Body of pancreas (tissue), 4 donors: ENCODE measurements around the gene JUN. TPM values are rescaled to one million over a fixed set of nuclear protein-coding genes. Genes with fewer than 3 reads are reported as not detected.
A peak's percentile ranks its signal among the peaks of the same experiment; 100 is the strongest.

ENCODE experiments used
- ATAC-seq: fragments of 150-250 bp; one replicate; pipeline ENCODE4 v1.9.1; 2016
- DNase-seq, 4 donors: peaks; one replicate each; pipeline ENCODE4 v3.0.0-alpha.2; 2019
- H3K27ac ChIP-seq, 4 donors: fragments of 200-600 bp; sonication (generic); 1 replicate in 3 of 4; 2 replicates in 1 of 4; pipeline versions ENCODE4 v1.5.1 to v1.6.1; 2016 to 2019; ENCODE audit warnings: mild to moderate bottlenecking in 1 of 4, mixed read lengths in 1 of 4, moderate library complexity in 1 of 4
- H3K27me3 ChIP-seq, 2 donors: fragments of 200-600 bp; sonication (generic); one replicate each; pipeline ENCODE4 v1.6.0; 2016; ENCODE audit warnings: mild to moderate bottlenecking in 1 of 2
- H3K36me3 ChIP-seq, 2 donors: fragments of 200-600 bp; sonication (generic); replicated peaks in 1 of 2; 2 replicates each; pipeline ENCODE4 v1.5.1; 2016; ENCODE audit warnings: low read depth in 2 of 2; ENCODE audit not compliant: insufficient read depth in 1 of 2
- H3K4me1 ChIP-seq: fragments of 200-600 bp; sonication (generic); one replicate; pipeline ENCODE4 v1.6.0; 2016
- H3K4me3 ChIP-seq, 2 donors: fragments of 200-600 bp; sonication (generic); 1 replicate in 1 of 2; 2 replicates in 1 of 2; pipeline ENCODE4 v1.5.1; 2016 to 2019
- H3K9me3 ChIP-seq, 3 donors: fragments of 200-600 bp; sonication (generic); 1 replicate in 2 of 3; 2 replicates in 1 of 3; pipeline ENCODE4 v1.5.1; 2016
- CTCF ChIP-seq, 7 experiments: fragments of 450-650 bp in 4 of 7; fragments of 200-600 bp in 3 of 7; sonication (generic) in 3 of 7; IDR thresholded peaks; one replicate each; pipeline ENCODE4 v1.5.1; 2016 to 2019; ENCODE audit warnings: antibody characterized with exemption in 7 of 7
- POLR2A ChIP-seq, 3 donors: fragments of 450-650 bp; IDR thresholded peaks; one replicate each; pipeline ENCODE4 v1.6.1; 2016; ENCODE audit warnings: antibody characterized with exemption in 3 of 3, mild to moderate bottlenecking in 2 of 3
- WGBS, 2 donors: methylation state at CpG; one replicate each; pipeline ENCODE4 v1.1.5; 2017; 5-methylcytosine and 5-hydroxymethylcytosine counted together
- intact Hi-C: fragments of 100-400 bp; cut with DNase I; formaldehyde crosslinking; loops from one replicate; pipeline ENCODE4 v1.15.1; 2023
- total RNA-seq, 2 donors: library from RNA; depleted of rRNA; stranded (reverse); fragments of >200 nt; gene quantifications; one replicate each; pipeline ENCODE4 v1.1.0, GENCODE V29; 2016

JUN gene
- total RNA-seq, 2 donors from 2014 or later = 320 to 712 TPM

- ATAC-seq = no peak
- intact Hi-C loops = no loop called here
- no peak for DNase-seq
These were observed 32.9 kb upstream of the JUN start for GRCh38 chr1:58816747-58817221.

GRCh38 chr1:58816072-58816746 lies 32.4 kb upstream of the JUN start:
- peak; percentile 82 for ATAC-seq
- H3K36me3 ChIP-seq = no peaks in the 10 kb centered on the region
- peak overlapping the region; percentile 18 to 71 for H3K4me3 ChIP-seq
- intact Hi-C loops = no loop called here
- DNase-seq = peak; percentile 91 to 94 (median 92)
- H3K27me3 ChIP-seq = no peaks in the 10 kb centered on the region
- H3K9me3 ChIP-seq = no peaks in the 10 kb centered on the region
- peaks cover 55% of the 10 kb centered on the region for H3K4me1 ChIP-seq
- WGBS, 2 donors = 0 to 1% methylated on average over 33 to 49 of the region's 49 CpGs
- H3K27ac ChIP-seq = peak overlapping the region; percentile 80 to 96 (median 90)
- TF ChIP-seq CTCF (IDR thresholded peaks at IDR 0.05) = peak in 3 of 7 experiments; percentile 22 to 28 (median 22)
- TF ChIP-seq POLR2A (IDR thresholded peaks at IDR 0.05) = peak; percentile 66 to 86 (median 79)

More at GRCh38 chr1:58816747-58817221, 32.9 kb upstream of the JUN start:
- Histone ChIP-seq H3K4me1 (peaks cover 49% of the 10 kb centered on the region), H3K4me3 (no peak overlapping the region), H3K27me3 (no peaks in the 10 kb centered on the region), H3K27ac (peak overlapping the region; percentile 80 to 96 (median 90)), H3K9me3 (no peaks in the 10 kb centered on the region), H3K36me3 (no peaks in the 10 kb centered on the region)
- TF ChIP-seq POLR2A (IDR thresholded peaks at IDR 0.05) (no peak), CTCF (IDR thresholded peaks at IDR 0.05) (no peak)
- 6 to 8% methylated on average over 4 of the region's 4 CpGs for WGBS, 2 donors

GRCh38 chr1:58815686-58816071 lies 31.8 kb upstream of the JUN start:
- Histone ChIP-seq H3K27me3 (no peaks in the 10 kb centered on the region), H3K4me1 (peaks cover 55% of the 10 kb centered on the region), H3K36me3 (no peaks in the 10 kb centered on the region), H3K4me3 (peak overlapping the region; percentile 18 to 71), H3K9me3 (no peaks in the 10 kb centered on the region), H3K27ac (peak overlapping the region; percentile 80 to 96 (median 90))
- no peak for TF ChIP-seq CTCF (IDR thresholded peaks at IDR 0.05)
- TF ChIP-seq POLR2A (IDR thresholded peaks at IDR 0.05) = peak in 1 of 3 donors; percentile 1
- peak; percentile 39 for ATAC-seq
- 0% methylated on average over 13 of the region's 13 CpGs for WGBS, 2 donors
- peak; percentile 34 to 58 (median 47) for DNase-seq
- intact Hi-C loops = no loop called here

GRCh38 chr1:58815069-58815685 lies 31.3 kb upstream of the JUN start:
- ATAC-seq (peak; percentile 82), DNase-seq (peak; percentile 87 to 92 (median 88))
- intact Hi-C loops = no loop called here
- no peaks in the 10 kb centered on the region for H3K27me3 ChIP-seq
- 4% methylated on average over 22 to 36 of the region's 36 CpGs for WGBS, 2 donors
- peaks cover 55% of the 10 kb centered on the region for H3K4me1 ChIP-seq
- peak overlapping the region; percentile 80 to 96 (median 90) for H3K27ac ChIP-seq
- TF ChIP-seq CTCF (IDR thresholded peaks at IDR 0.05) (peak in 4 of 7 experiments; percentile 14 to 23 (median 20)), POLR2A (IDR thresholded peaks at IDR 0.05) (peak; percentile 67 to 74 (median 67))
- no peaks in the 10 kb centered on the region for H3K9me3 ChIP-seq
- H3K36me3 ChIP-seq = no peaks in the 10 kb centered on the region
- H3K4me3 ChIP-seq = peak overlapping the region; percentile 18 to 71
